ENCODE results near the gene STK17B.

STK17B gene

DNA sequence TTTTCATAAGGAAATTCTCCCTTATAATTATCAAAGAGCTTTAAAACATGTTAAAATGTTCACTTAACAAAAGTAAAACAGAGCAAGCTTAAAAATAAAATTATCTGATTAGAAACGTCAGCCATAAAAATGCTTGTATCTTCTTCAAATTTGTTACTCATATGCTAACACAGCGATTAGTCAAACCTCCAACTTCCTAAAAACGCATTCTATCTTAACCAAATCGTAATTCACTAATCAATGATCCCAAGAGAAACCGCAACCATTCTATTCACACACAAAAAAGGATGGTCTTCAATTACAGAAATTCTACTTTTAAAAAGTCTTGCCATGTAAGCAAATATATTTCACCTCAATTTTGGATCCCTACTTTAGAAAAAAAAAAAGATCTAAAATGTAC, 1.9 kb downstream of the STK17B start:
- H3K4me3 ChIP-seq (ENCODE audit: low read depth, low read length): peak overlapping the region; percentile 95

GRCh38 chr2:196168181-196168580, 3.2 kb downstream of the STK17B start:
- H3K4me3 ChIP-seq (ENCODE audit: low read depth, low read length): peak overlapping the region; percentile 35
- no peak for DNase-seq (ENCODE audit: low read depth)
- TF ChIP-seq, protein P1, sequence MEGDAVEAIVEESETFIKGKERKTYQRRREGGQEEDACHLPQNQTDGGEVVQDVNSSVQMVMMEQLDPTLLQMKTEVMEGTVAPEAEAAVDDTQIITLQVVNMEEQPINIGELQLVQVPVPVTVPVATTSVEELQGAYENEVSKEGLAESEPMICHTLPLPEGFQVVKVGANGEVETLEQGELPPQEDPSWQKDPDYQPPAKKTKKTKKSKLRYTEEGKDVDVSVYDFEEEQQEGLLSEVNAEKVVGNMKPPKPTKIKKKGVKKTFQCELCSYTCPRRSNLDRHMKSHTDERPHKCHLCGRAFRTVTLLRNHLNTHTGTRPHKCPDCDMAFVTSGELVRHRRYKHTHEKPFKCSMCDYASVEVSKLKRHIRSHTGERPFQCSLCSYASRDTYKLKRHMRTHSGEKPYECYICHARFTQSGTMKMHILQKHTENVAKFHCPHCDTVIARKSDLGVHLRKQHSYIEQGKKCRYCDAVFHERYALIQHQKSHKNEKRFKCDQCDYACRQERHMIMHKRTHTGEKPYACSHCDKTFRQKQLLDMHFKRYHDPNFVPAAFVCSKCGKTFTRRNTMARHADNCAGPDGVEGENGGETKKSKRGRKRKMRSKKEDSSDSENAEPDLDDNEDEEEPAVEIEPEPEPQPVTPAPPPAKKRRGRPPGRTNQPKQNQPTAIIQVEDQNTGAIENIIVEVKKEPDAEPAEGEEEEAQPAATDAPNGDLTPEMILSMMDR (IDR thresholded peaks at IDR 0.05; ENCODE audit: low read depth, low read length, missing control alignments): no peak

More for the DNA sequence above, 1.9 kb downstream of the STK17B start:
- TF ChIP-seq, protein P1 (IDR thresholded peaks at IDR 0.05; ENCODE audit: low read depth, low read length, missing control alignments): no peak
- DNase-seq (ENCODE audit: low read depth): no peak

GRCh38 chr2:196167666-196168065, 3.7 kb downstream of the STK17B start:
- DNase-seq (ENCODE audit: low read depth): no peak
- H3K4me3 ChIP-seq (ENCODE audit: low read depth, low read length): peak overlapping the region; percentile 35
- TF ChIP-seq, protein P1 (IDR thresholded peaks at IDR 0.05; ENCODE audit: low read depth, low read length, missing control alignments): no peak

GRCh38 chr2:196166876-196167275, 4.5 kb downstream of the STK17B start:
- TF ChIP-seq, protein P1 (IDR thresholded peaks at IDR 0.05; ENCODE audit: low read depth, low read length, missing control alignments): no peak
- H3K4me3 ChIP-seq (ENCODE audit: low read depth, low read length): peak overlapping the region; percentile 44
- no peak for DNase-seq (ENCODE audit: low read depth)

DNA sequence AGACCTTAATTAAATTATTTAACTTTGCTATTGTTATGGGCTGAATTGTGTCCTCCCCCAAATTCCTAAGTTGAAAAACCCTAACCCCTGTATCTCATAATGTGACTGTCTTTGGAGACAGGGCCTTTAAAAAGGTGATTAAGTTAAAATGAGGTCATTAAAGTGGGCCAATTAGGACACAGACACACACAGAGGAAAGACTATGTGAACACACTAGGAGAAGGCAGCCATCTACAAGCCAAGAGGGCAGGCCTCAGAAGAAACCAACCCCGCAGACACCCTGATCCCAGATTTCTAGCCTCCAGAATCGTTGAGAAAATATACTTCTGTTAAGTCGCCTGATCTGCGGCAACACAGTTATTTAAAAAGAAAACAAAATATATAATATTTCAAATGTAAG, 6.4 kb downstream of the STK17B start:
- DNase-seq (ENCODE audit: low read depth): no peak
- TF ChIP-seq, protein P1 (IDR thresholded peaks at IDR 0.05; ENCODE audit: low read depth, low read length, missing control alignments): no peak
- peak overlapping the region; percentile 43; the same call in 1 of the 2 replicates for H3K4me3 ChIP-seq (ENCODE audit: low read depth, low read length)

- TF ChIP-seq, protein P1 (IDR thresholded peaks at IDR 0.05; ENCODE audit: low read depth, low read length, missing control alignments): no peak
- H3K4me3 ChIP-seq (ENCODE audit: low read depth, low read length): no peak overlapping the region; the same call in 1 of the 2 replicates
- DNase-seq (ENCODE audit: low read depth): no peak
Observed at GRCh38 chr2:196163285-196163684, 8.1 kb downstream of the STK17B start.

DNA sequence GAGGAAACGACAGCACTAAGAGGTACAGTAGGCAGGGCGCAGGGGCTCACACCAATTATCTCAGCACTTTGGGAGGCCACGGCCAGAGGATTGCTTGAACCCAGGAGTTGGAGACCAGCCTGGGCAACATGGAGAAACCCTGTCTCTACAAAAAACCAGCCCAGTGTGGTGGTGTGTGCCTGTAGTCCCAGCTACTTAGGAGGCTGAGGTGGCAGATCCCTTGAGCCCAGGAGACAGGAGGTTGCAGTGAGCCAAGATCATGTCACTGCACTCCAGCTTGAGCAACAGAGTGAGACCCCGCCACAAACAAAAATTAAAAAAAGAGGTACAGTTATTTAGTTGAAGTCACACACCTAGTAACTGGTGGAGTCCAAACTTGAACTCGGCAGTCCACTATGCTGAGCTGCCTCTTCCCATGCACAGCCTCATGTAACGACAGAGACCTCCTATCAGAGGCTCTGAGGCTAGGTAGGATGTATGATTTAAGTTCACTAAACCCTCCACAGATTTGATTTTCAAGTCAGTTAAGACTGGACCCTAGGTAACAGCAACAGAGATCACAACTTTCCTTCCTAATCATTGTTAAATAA, 8.7 kb downstream of the STK17B start:
- DNase-seq (ENCODE audit: low read depth): no peak
- H3K4me3 ChIP-seq (ENCODE audit: low read depth, low read length): peak overlapping the region; percentile 8; the same call in 1 of the 2 replicates
- TF ChIP-seq, protein P1 (IDR thresholded peaks at IDR 0.05; ENCODE audit: low read depth, low read length, missing control alignments): no peak
